Duodenal mucosa (tissue), 2 donors: ENCODE results near the gene PSMF1.
"Not testable (repeated sequence)": the region's sequence is repeated elsewhere in the genome, so short reads cannot be mapped to it uniquely, and the experiment has no call there.

ENCODE experiments used
- H3K27ac ChIP-seq: one replicate; pipeline ENCODE4 v1.7.0; 2013; ENCODE audit warnings: low read depth, low read length
- H3K27me3 ChIP-seq, 2 donors: one replicate each; pipeline ENCODE4 v1.7.0; 2013; ENCODE audit warnings: low read length in 2 of 2, control low read depth in 1 of 2; ENCODE audit not compliant: insufficient read depth in 2 of 2, control insufficient read depth in 1 of 2
- H3K36me3 ChIP-seq, 2 donors: one replicate each; pipeline ENCODE4 v1.7.0; 2013; ENCODE audit warnings: low read length in 2 of 2, control low read depth in 1 of 2; ENCODE audit not compliant: insufficient read depth in 2 of 2, control insufficient read depth in 1 of 2
- H3K4me1 ChIP-seq, 2 donors: one replicate each; pipeline ENCODE4 v1.7.0; 2013; ENCODE audit warnings: low read length in 2 of 2, control low read depth in 1 of 2; ENCODE audit not compliant: insufficient read depth in 2 of 2, control insufficient read depth in 1 of 2
- H3K4me3 ChIP-seq, 2 donors: one replicate each; pipeline ENCODE4 v1.7.0; 2013; ENCODE audit warnings: low read length in 2 of 2, low read depth in 1 of 2
- H3K9ac ChIP-seq, 2 donors: one replicate each; pipeline ENCODE4 v1.7.0; 2013; ENCODE audit warnings: low read length in 2 of 2, low read depth in 1 of 2
- H3K9me3 ChIP-seq, 2 donors: one replicate each; pipeline ENCODE4 v1.7.0; 2013; ENCODE audit warnings: low read length in 2 of 2, control low read depth in 1 of 2; ENCODE audit not compliant: control insufficient read depth in 1 of 2

The PSMF1 gene

GRCh38 chr20:1207293-1207878 is 89.0 kb downstream of the PSMF1 start:
- no peak overlapping the region for H3K9ac ChIP-seq
- no peaks in the 10 kb centered on the region for H3K27me3 ChIP-seq
- no peak overlapping the region for H3K27ac ChIP-seq
- H3K4me1 ChIP-seq, result peaks cover 15 to 22% of the 10 kb centered on the region in 2 donors
- no peaks in the 10 kb centered on the region for H3K9me3 ChIP-seq
- H3K36me3 ChIP-seq, result no peaks in the 10 kb centered on the region
- no peak overlapping the region for H3K4me3 ChIP-seq

GRCh38 chr20:1209447-1210387 is 91.3 kb downstream of the PSMF1 start:
- peaks cover 0 to 3% of the 10 kb centered on the region in 2 donors for H3K27me3 ChIP-seq
- no peaks in the 10 kb centered on the region for H3K4me1 ChIP-seq
- H3K9me3 ChIP-seq, result no peaks in the 10 kb centered on the region
- H3K9ac ChIP-seq, result no peak overlapping the region
- no peak overlapping the region for H3K27ac ChIP-seq
- H3K36me3 ChIP-seq, result no peaks in the 10 kb centered on the region
- H3K4me3 ChIP-seq, result no peak overlapping the region

GRCh38 chr20:1210501-1210900 is 92.1 kb downstream of the PSMF1 start:
- peaks cover 0 to 4% of the 10 kb centered on the region in 2 donors for H3K27me3 ChIP-seq
- no peaks in the 10 kb centered on the region for H3K4me1 ChIP-seq
- no peaks in the 10 kb centered on the region for H3K9me3 ChIP-seq
- H3K36me3 ChIP-seq, result no peaks in the 10 kb centered on the region
- no peak overlapping the region for H3K9ac ChIP-seq
- no peak overlapping the region for H3K4me3 ChIP-seq
- no peak overlapping the region for H3K27ac ChIP-seq

- Histone ChIP-seq H3K4me3 (no peak overlapping the region), H3K27me3 (peaks cover 0 to 4% of the 10 kb centered on the region in 2 donors), H3K9ac (no peak overlapping the region), H3K36me3 (no peaks in the 10 kb centered on the region), H3K9me3 (no peaks in the 10 kb centered on the region), H3K4me1 (no peaks in the 10 kb centered on the region), H3K27ac (no peak overlapping the region)
These were observed 93.6 kb downstream of the PSMF1 start for GRCh38 chr20:1212023-1212422.

- H3K36me3 ChIP-seq, result no peaks in the 10 kb centered on the region
- no peaks in the 10 kb centered on the region for H3K4me1 ChIP-seq
- no peak overlapping the region for H3K27ac ChIP-seq
- no peaks in the 10 kb centered on the region for H3K9me3 ChIP-seq
- H3K4me3 ChIP-seq, result no peak overlapping the region
- H3K9ac ChIP-seq, result no peak overlapping the region
- H3K27me3 ChIP-seq, result peaks cover 0 to 4% of the 10 kb centered on the region in 2 donors
These were observed 94.4 kb downstream of the PSMF1 start for GRCh38 chr20:1212607-1213396.

GRCh38 chr20:1214838-1215261 is 96.4 kb downstream of the PSMF1 start:
- no peaks in the 10 kb centered on the region for H3K9me3 ChIP-seq
- no peak overlapping the region for H3K9ac ChIP-seq
- H3K4me3 ChIP-seq, result no peak overlapping the region
- H3K27me3 ChIP-seq, result peaks cover 0 to 4% of the 10 kb centered on the region in 2 donors
- H3K4me1 ChIP-seq, result no peaks in the 10 kb centered on the region
- H3K36me3 ChIP-seq, result no peaks in the 10 kb centered on the region
- no peak overlapping the region for H3K27ac ChIP-seq

GRCh38 chr20:1215386-1216170 is 97.2 kb downstream of the PSMF1 start:
- H3K27me3 ChIP-seq, result peaks cover 0 to 4% of the 10 kb centered on the region in 2 donors
- no peak overlapping the region for H3K4me3 ChIP-seq
- H3K36me3 ChIP-seq, result no peaks in the 10 kb centered on the region
- H3K27ac ChIP-seq, result no peak overlapping the region
- H3K4me1 ChIP-seq, result no peaks in the 10 kb centered on the region
- no peak overlapping the region for H3K9ac ChIP-seq
- no peaks in the 10 kb centered on the region for H3K9me3 ChIP-seq

- not testable (repeated sequence) for H3K9ac ChIP-seq, H3K27me3 ChIP-seq, H3K27ac ChIP-seq, H3K9me3 ChIP-seq, H3K36me3 ChIP-seq, H3K4me1 ChIP-seq, H3K4me3 ChIP-seq
These were observed 98.4 kb downstream of the PSMF1 start for GRCh38 chr20:1216527-1217427.
